ENCODE results near the gene DERL2.

- TF ChIP-seq SP1 (IDR thresholded peaks at IDR 0.05) (no peak), TARDBP (IDR thresholded peaks at IDR 0.05) (no peak), ZNF384 (IDR thresholded peaks at IDR 0.05) (no peak), ELF4 (IDR thresholded peaks at IDR 0.05) (no peak), SUZ12 (IDR thresholded peaks at IDR 0.05) (no peak), CTBP1 (IDR thresholded peaks at IDR 0.05; ENCODE audit: borderline replicate concordance) (no peak), HDGF (IDR thresholded peaks at IDR 0.05; ENCODE audit: borderline replicate concordance) (no peak), PKNOX1 (IDR thresholded peaks at IDR 0.05) (peak; percentile 97), LEF1 (IDR thresholded peaks at IDR 0.05; ENCODE audit: borderline replicate concordance) (no peak), BHLHE40 (IDR thresholded peaks at IDR 0.05; ENCODE audit: borderline replicate concordance) (no peak), FOXK2 (IDR thresholded peaks at IDR 0.05) (no peak)
Measured at GRCh38 chr17:5526821-5527598, 41.0 kb upstream of the DERL2 start.
